Superior temporal gyrus (tissue), 1 donor: ENCODE results near the gene TMEM41B.
A peak's percentile ranks its signal among the peaks of the same experiment; 100 is the strongest.

ENCODE experiments used
- DNase-seq: peaks from one replicate; pipeline ENCODE4 v3.0.0-alpha.2; 2016; ENCODE audit errors: extremely low spot score

Gene TMEM41B

GRCh38 chr11:9310485-9311090 lies 3.8 kb downstream of the TMEM41B start:
- no peak for DNase-seq

GRCh38 chr11:9304178-9304577 lies 10.2 kb downstream of the TMEM41B start:
- DNase-seq: no peak

- DNase-seq: no peak
Observed at GRCh38 chr11:9302448-9302847, 11.9 kb downstream of the TMEM41B start.

GRCh38 chr11:9301720-9302119 lies 12.7 kb downstream of the TMEM41B start:
- DNase-seq: no peak

GRCh38 chr11:9293646-9294045 lies 20.7 kb downstream of the TMEM41B start:
- no peak for DNase-seq

GRCh38 chr11:9285850-9286587 lies 28.4 kb downstream of the TMEM41B start:
- no peak for DNase-seq

- DNase-seq: no peak
Observed at GRCh38 chr11:9280655-9281301, 33.6 kb downstream of the TMEM41B start.

GRCh38 chr11:9277176-9277575 lies 37.2 kb downstream of the TMEM41B start:
- no peak for DNase-seq

- DNase-seq: no peak
Observed at GRCh38 chr11:9276571-9276970, 37.8 kb downstream of the TMEM41B start.

GRCh38 chr11:9274499-9275258 lies 39.7 kb downstream of the TMEM41B start:
- DNase-seq: peak; percentile 51

GRCh38 chr11:9273376-9274336 lies 40.7 kb downstream of the TMEM41B start:
- DNase-seq: no peak

- DNase-seq: no peak
Observed at GRCh38 chr11:9269492-9270013, 44.8 kb downstream of the TMEM41B start.

GRCh38 chr11:9267680-9268079 lies 46.7 kb downstream of the TMEM41B start:
- DNase-seq: no peak

GRCh38 chr11:9266926-9267325 lies 47.5 kb downstream of the TMEM41B start:
- DNase-seq: no peak

- DNase-seq: no peak
Observed at GRCh38 chr11:9266132-9266736, 48.2 kb downstream of the TMEM41B start.

GRCh38 chr11:9265211-9266131 lies 48.9 kb downstream of the TMEM41B start, which contains the start of gene DENND5A:
Gene DENND5A, minus strand, starts transcription at chr11:9265350. Its CDS starts 281 bp downstream, at chr11:9265069.
- DNase-seq: peak; percentile 88

GRCh38 chr11:9264316-9265210 lies 49.8 kb downstream of the TMEM41B start:
- DNase-seq: peak; percentile 80

GRCh38 chr11:9263840-9264315 lies 50.5 kb downstream of the TMEM41B start:
- DNase-seq: no peak
